Myocyte (in vitro differentiated cells): ENCODE data around the gene GET4. TPM values are rescaled to one million over a fixed set of nuclear protein-coding genes. Genes with fewer than 3 reads are reported as not detected.
"Not testable (repeated sequence)": the region's sequence is repeated elsewhere in the genome, so short reads cannot be mapped to it uniquely, and the experiment has no call there.

Experiments
- DNase-seq: peaks from one replicate; pipeline ENCODE4 v3.0.0-alpha.2; 2012; ENCODE audit warnings: low read depth
- total RNA-seq: library from RNA; depleted of rRNA; stranded (reverse); fragments of >200 nt; gene quantifications from 2 replicates; pipeline ENCODE4 v1.2.3, GENCODE V29; 2014

GET4 gene
- total RNA-seq, 1 donor from 2014 or later: 47.6 TPM

- no peak for DNase-seq
These were observed 38.3 kb downstream of the GET4 start for GRCh38 chr7:914521-915194.

GRCh38 chr7:915291-916218 lies 39.2 kb downstream of the GET4 start:
- DNase-seq: no peak

GRCh38 chr7:916291-916941 lies 40.1 kb downstream of the GET4 start:
- DNase-seq: no peak

GRCh38 chr7:917255-918117 lies 41.1 kb downstream of the GET4 start:
- DNase-seq: no peak

- DNase-seq: no peak
These were observed 41.7 kb downstream of the GET4 start for GRCh38 chr7:918118-918425.

- no peak for DNase-seq
These were observed 42.2 kb downstream of the GET4 start for GRCh38 chr7:918441-919113.

- DNase-seq: no peak
These were observed 42.7 kb downstream of the GET4 start for GRCh38 chr7:919114-919442.

- no peak for DNase-seq
These were observed 43.6 kb downstream of the GET4 start for GRCh38 chr7:919924-920341.

GRCh38 chr7:920351-921070 lies 44.2 kb downstream of the GET4 start:
- DNase-seq: no peak

GRCh38 chr7:921071-921461 lies 44.7 kb downstream of the GET4 start:
- DNase-seq: no peak

- DNase-seq: no peak
These were observed 45.4 kb downstream of the GET4 start for GRCh38 chr7:921581-922333.

GRCh38 chr7:922334-923107 lies 46.2 kb downstream of the GET4 start:
- no peak for DNase-seq

GRCh38 chr7:923108-924041 lies 47.0 kb downstream of the GET4 start:
- peak; percentile 30 for DNase-seq

- not testable (repeated sequence) for DNase-seq
These were observed 47.7 kb downstream of the GET4 start for GRCh38 chr7:924042-924441.

- peak; percentile 73 for DNase-seq
These were observed 48.3 kb downstream of the GET4 start for GRCh38 chr7:924541-925231.

- DNase-seq: no peak
These were observed 49.2 kb downstream of the GET4 start for GRCh38 chr7:925601-926000.
